Erythroblast (primary cell): ENCODE measurements around the gene SNRK.

Experiments used
- DNase-seq, 2 experiments: peaks; one replicate each; lab custom pipeline; 2025; lab: John Stamatoyannopoulos, UW
- GATA1 ChIP-seq: IDR thresholded peaks from 2 replicates; pipeline ENCODE4 v1.6.1; 2011; ENCODE audit warnings: low read depth, mild to moderate bottlenecking, control low read depth, low read length, moderate library complexity
- POLR2A ChIP-seq: IDR thresholded peaks from 2 replicates; pipeline ENCODE4 v1.6.1; 2011; ENCODE audit warnings: mild to moderate bottlenecking, low read length

SNRK gene

DNA sequence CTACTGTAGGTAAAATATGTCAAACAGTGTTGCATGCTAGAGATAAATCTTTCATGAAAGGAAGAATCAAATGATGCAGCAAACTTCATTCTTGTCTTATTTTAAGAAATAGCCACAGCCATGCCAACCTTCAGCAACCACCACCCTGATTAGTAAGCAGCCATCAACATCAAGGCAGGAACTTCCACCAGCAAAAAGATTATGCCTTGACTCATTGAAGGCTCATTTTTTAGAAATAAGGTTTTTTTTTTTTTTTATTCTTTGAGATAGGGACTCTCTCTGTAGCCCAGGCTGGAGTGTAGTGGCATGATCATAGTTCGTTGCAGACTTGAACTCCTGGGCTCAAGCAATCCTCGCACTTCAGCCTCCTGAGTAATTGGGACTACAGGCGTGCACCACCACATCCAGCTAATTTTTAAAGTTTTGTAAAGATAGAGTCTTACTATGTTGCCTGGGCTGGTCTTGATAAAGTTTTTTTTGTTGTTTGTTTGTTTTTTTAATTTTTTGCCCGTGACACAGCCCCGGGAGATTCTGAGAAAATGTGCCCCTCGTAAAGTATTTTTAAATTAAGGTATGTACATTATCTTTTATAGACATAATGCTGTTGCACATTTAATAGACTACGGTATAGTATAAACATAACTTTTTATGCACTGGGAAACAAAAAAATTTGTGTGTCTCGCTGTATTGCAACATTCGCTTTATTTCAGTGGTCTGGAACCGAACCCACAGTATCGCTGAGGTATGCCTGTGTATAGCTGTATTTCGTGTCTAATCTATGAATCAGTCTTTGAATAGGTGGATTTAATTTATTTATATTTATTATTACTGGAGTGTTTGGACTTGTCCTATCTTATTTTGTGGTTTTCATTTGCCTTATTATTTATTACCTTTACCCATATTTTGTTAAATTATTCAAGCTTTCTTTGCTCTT lies 23.3 kb downstream of the SNRK start:
- TF ChIP-seq POLR2A: no peak
- no peak for TF ChIP-seq GATA1

DNA sequence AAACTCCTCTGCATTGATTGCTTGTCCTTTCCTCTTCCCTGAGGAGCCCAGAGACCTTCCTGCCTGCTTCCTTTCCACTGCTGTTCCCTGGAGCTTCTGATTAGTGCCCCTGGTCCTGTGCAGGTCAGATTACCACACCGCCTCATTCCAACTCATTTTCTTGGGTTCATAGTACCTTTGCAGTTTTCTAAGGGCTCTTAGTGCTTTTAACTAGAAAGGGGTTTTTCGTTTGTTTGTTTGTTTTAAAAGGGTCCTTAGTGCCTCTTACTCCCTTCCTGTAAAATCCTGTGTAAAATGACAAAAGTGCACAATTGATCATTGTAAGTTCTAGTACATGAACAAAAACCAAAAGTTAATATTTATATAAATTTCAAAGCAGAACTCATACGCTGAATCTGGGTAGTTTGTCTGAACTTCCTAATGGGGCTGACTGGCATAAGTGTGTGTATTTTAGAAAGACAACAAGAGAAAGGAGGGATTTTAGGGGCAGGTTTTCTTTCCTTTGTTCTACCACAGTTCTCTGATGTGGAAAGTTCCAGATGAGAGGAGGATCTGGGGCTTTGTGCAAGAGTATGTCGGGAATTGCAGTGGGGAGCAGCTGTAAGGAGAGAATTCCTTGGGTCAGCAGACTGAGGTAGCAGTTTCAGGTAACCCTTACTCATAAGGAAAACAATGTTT lies 30.6 kb downstream of the SNRK start:
- no peak for DNase-seq
- TF ChIP-seq POLR2A (no peak), GATA1 (no peak)

More for the DNA sequence above, 23.3 kb downstream of the SNRK start:
- no peak for DNase-seq

DNA sequence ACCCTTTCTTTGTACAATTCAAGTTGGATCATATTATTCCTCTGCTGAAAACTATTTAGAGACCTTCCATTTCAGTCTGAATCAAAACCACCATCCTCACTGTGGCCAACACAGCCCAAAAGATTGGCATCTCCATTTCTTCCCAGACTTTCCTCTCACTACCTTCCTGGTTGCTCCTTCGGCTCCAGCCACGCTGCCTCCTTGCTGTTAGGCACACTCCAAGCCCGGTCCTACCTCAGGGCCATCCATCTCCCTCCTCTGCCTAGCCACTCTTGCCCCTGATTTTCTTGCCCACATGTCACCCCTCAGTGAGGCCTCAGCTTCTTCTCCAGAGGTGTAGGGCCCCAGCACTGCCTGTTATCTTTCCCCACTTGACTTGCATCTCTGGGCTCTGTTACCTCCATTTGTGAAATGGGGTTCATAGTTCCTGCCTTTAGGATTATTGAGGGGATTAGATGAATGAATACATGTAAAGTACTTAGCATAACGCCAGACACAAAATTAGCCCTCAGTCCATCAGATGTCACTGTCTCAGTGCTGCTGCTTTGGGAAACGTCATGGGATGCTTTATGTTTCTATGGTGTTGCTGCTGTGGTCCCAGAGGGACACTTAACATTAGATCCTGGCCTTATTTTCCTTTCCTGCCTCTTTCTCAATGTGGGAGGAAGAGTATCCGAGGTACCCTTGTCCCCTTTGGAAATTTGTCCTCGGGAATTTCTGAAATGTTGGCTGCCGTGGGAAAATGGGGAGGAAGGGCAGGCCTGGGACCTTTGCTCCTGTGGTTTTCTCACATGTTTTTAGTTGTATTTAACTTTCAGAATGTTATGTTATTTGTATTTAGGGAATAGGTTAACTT lies 31.3 kb downstream of the SNRK start:
- TF ChIP-seq POLR2A (no peak), GATA1 (no peak)
- DNase-seq: no peak

DNA sequence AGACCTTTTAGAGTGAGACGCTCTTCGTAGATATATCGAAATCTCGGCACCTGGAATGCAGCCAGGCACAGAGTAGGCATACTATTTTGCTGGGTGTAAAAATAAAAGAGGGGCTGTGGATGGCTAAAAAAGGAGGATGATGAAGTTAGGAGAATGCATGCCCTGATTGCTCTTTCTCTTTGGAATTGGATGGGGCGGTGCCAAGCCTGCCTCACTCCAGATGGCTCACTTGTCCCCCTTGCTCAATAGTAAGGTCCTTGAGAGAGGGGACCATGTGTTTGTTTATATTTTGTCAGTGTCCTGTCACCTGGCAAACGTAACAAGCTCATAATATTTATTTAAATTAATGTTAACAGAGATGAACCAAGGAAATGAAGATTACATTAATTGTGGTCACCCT lies 33.0 kb downstream of the SNRK start:
- no peak for DNase-seq
- TF ChIP-seq POLR2A (no peak), GATA1 (no peak)

DNA sequence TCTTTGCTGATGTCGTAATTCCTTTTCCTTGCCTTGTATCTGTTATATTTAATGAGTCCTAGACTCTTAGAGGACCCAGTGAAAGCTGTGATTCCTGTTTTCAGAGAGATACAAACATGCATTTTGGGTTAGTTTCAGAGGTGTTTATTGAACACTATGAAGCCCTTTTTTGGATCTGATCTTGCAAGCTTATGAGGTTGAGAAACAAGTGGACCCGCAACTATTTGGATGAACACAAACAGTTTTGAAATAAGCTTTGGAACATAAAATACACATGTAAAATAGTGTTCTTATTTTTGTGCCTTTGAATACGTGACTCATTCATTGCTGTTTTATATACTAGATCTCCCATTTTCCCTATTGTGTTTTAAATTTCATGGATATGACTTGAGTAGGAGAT lies 33.5 kb downstream of the SNRK start:
- TF ChIP-seq GATA1: no peak
- TF ChIP-seq POLR2A: no peak
- DNase-seq: no peak

DNA sequence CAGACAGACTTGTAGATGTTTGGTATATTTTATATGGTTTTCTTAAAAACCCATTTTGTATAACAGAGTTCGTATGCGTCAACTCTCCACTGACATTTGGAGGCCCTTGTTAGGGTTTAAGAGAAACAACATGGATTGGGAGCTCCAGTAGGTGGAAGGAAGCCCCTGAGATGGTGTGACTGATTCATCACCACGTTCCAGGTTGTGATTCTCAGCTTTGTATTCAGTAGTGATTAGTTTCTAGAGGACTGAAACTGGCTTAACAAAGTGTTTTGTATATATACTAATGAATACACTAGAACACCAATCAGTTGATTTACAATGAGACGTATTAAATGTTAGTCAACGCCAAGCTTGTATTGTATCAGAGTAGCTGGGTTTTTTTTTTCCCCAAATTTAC lies 33.9 kb downstream of the SNRK start:
- no peak for TF ChIP-seq POLR2A
- TF ChIP-seq GATA1: no peak
- DNase-seq: no peak

DNA sequence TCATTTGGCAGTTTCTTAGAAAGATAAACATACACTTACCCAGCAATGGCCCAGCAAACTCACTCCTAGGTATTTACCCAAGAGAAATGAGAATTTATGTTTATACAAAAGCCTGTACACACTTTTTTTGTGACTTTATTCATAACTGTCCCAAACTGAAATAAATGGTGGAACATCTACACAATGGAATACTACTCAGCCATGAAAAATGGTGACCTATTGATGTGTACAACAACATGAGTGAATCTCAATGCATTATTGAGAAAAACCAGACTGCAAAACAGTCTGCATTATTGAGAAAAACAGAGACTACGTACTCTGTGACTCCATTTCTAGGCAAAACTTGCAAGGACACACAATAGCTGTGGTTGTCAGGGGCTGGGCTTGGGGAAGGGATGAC lies 37.2 kb downstream of the SNRK start:
- no peak for TF ChIP-seq POLR2A
- no peak for TF ChIP-seq GATA1
- DNase-seq: no peak

DNA sequence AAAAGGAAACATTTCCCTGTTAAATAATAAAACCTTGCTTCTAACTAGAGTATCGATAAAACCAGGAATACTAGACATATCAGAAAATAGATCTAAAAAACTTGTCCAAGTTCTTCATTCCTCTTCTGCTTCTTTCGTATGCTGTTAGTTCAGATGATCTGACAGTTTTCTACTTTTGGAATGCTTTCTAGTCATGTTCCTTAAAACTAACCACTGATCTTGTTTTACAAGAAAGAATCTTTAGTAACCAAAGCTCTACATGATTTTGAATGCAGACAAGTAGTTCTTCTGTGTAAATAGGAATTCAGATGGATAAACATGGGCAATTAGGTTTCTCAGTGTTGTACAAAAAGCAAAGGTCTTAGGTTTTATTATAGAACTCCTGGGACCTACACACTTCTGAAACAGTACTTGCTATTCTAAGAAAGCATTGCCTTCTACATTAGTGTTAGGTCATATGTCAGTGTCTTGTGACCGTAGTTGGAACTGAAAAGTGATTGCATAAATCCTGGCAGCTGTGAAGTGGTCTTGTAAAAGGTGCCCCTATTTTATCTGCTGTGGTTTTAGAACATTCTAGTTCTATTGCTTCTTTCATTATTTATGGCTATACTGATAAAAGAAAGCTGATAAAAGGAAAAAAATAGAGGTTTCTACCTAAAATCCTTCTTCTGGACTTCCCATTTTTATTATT lies 40.7 kb downstream of the SNRK start:
- TF ChIP-seq GATA1 (no peak), POLR2A (no peak)
- no peak for DNase-seq

DNA sequence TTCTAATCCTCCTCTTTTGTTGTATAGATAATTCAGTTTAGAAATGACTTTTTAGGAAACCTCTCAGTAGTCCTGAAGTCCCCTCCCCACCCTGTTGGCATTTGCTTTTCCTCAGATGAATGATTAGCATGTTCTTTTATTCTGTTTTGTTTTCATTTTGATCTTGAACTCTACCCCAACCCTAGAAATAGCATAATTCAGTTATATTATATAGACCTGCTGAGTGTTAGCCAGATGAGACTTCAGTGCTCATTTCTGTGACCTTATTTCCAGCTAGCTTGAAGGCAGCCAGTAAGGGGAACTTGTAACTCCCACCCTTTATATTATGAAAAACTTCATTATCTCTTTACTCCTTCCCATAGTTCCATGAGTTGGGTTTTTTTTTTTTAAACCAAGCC lies 41.2 kb downstream of the SNRK start:
- DNase-seq: no peak
- TF ChIP-seq GATA1 (no peak), POLR2A (no peak)

DNA sequence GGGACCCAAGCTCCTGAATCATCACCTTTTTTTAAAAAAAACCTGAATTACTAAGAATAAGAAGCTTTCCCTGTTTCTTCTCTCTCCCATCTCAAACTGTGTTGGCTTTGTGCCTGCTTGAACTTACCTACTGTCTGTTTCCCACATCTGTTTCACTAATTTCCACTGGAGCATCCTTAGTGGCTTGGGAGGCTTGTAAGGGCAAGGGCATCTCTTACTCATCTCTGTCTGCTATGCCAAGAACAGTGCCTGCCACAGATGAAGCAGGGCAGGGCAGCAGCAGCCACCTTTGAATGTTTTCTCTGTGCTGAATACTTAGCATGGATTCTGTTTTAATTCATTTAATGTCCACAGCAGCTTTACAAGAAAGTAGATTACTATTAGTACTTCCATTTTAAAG lies 42.3 kb downstream of the SNRK start:
- no peak for DNase-seq
- no peak for TF ChIP-seq POLR2A
- TF ChIP-seq GATA1: no peak

DNA sequence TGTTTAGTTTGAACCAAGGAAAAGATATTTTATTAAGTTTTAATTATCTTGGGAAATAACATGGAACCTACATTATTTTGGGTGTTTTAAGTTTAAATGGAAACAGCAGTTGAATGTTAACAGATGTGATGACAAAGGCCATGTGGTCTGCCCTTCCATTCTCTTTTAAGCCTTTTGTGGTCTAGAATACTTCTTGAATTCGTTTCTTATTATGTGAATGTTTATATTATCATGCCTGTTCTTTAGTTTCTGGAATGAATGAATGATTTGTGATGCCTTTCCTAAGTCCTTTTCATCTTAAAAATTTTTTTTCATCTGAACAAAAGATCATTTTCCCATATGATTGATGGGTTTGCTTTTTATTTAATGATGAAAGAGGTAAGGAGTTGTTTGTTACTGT lies 44.6 kb downstream of the SNRK start:
- DNase-seq: no peak
- no peak for TF ChIP-seq POLR2A
- no peak for TF ChIP-seq GATA1

DNA sequence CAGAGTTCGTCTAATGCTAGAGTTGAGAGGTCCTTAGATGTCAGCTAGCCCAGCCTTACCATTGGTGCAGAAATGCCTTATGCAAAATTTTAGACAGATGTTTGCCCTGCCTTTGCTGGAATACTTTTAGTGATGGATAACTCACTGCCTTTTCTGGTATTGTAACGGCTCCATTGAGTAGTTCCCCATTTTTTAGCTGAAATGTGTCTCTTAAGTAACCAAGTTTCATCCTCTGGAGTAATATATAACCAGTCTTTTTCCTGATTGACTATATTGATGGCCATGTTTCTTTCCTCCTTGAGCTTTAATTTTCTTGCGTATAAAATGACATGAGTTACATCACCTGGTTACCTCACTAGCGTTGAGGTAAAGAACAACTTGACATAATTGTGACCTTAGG lies 45.0 kb downstream of the SNRK start:
- no peak for DNase-seq
- no peak for TF ChIP-seq GATA1

DNA sequence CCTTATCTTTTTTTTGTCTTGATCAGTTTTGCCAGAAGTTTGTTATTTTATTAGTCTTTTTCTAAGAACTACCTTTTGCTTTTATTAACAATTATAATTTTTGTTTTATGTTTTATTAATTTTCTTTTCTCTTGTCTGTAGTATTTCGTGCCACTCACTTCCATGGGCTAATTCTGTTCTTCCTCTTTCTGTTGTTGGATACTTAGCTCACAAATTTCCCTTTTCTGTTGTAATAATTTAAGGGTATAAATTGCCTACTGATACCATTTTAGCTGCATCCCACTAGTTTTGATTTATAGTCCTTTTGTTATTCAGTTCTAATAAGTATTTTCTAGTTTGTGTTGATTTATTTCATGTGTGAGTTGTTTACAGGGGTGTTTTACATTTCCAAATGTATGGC lies 48.6 kb downstream of the SNRK start:
- TF ChIP-seq GATA1 (no peak), POLR2A (no peak)

DNA sequence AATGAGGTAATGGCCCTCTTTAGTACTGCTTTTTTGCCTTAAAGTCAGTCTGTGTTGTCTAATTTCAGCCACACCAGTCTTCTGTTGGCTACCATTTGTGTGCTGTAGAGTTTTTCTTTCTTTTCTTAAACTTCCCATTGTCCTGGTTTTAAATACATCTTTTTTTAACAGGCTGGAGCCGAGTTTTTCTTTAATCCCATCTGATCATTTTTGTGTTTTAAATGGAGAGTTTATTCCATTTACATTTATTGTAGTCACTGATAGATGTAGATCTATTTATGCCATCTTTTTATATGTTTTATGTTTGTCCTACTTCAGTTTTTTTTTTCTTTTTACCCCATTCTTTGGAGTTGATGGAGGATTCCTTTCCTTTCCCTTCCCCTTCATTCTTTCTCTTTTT lies 49.5 kb downstream of the SNRK start:
- TF ChIP-seq POLR2A (no peak), GATA1 (no peak)
- no peak for DNase-seq

More for the DNA sequence above, 48.6 kb downstream of the SNRK start:
- DNase-seq: no peak
